ENCODE data around the gene CHN1.

CHN1 gene, protein sequence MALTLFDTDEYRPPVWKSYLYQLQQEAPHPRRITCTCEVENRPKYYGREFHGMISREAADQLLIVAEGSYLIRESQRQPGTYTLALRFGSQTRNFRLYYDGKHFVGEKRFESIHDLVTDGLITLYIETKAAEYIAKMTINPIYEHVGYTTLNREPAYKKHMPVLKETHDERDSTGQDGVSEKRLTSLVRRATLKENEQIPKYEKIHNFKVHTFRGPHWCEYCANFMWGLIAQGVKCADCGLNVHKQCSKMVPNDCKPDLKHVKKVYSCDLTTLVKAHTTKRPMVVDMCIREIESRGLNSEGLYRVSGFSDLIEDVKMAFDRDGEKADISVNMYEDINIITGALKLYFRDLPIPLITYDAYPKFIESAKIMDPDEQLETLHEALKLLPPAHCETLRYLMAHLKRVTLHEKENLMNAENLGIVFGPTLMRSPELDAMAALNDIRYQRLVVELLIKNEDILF

DNA sequence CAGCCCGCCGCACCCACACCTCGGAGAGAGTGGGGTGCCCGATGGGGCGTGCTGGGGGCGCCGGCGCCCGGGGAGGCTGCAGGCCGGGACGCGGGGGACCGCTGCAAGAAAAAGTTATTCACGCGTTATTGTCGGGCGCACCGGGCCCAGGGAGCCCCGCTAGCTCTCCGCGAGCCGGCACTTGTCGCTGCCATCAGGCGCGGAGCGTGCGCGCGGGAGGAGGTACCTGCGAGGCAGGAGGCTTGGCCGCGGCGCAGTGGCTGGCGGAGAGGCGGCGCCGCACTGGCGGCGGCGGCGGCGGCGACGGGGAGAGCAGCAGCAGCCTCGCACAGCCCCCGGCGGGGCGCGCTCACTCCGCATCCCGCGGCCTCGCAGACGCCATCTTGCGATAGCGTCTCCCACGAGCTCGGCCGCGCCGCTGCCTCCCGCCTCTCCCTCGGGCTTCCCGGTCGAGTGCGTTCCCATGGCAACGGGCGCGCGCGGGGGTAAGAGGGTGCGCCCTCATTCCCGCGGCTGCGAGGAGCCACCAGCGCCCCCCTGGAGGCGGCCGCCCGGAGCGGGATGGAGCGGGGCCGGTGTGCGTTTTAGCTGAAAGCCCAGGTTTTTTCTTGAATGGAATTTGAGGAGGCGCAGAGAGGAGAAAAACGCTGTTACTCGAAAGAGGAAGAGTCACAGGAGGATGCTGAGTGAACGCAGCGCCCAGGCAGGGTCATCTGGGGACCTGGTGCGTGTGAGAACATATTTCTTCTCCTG, at the start of gene CHN1:
Gene CHN1 (minus strand): TSS at position 402 of the 753 bp plus-strand sequence. CDS start 469 bp downstream, outside the sequence.
- DNase-seq: peak; percentile 81

DNA sequence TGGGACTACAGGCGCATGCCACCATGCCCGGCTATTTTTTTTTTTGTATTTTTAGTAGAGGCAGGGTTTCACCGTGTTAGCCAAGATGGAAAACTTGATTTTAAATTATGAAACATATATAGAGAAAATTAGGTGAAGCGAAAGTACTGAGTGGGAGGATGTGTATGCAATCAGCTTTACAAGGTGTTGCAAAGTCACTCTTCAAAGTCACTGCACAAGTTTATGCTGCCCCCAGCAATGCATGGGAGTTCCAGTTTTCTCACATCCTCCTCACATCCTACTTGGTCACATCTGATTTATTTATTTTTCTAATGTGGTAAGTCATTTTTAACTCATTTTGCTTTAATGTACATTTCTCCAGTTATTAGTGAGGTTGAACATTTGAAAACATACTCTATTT, 49.2 kb upstream of the CHN1 start:
- no peak for DNase-seq

DNA sequence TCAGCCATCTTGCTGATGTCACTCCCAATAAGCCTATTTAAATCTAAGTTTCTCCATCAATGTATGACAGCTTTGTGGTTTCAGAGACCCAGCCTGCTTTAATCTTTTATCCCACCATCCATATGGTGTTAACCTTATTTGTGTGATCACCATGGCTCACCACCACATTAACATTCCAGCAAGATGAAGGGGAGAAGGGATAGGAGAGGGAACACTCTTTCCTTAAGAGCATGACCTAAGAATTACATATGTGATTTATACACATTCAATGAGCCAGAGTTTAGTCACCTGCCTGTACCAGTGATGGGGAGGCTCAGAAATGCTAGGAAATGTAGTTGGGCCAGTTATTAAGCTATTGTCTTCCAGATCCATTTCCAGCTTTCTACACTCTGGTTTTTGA, 44.5 kb upstream of the CHN1 start:
- no peak for DNase-seq

DNA sequence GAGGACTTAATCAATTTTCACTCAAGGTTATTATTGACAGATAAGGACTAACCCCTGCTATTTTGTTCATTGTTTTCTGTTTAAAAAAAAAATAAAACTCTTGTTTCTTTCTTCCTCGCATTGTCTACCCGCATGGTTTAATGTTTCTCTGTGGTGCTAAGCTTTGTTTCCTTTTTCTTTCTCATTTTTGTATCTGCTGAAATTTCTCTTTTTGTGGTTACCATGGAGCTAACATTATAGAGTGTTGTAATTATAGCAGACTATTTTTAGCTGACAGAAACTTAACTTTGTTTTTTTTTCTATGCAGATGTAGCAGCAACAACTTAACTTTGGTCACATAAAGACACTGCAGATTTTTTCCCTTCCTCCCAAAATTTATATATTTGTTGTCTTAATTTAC, 43.1 kb upstream of the CHN1 start:
- DNase-seq: no peak

DNA sequence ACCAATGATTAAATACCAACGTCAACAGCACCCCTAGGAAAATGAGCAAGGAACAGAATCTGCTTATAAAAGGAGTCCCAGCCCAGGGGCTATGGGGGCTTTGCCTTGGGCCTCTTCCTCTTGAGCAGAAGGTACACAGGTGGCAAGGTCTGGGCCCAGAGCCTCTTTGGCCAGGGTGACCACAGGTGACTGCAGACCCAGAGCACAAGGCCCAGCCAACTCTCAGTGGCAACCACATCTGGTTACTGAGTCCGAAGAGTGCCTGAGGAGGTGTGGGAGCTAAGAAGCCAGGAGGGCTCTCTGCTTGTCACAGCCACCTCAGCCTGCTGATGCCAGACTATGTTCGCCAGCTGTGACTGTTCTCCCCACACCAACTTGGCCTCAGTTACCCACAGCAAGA, 34.3 kb upstream of the CHN1 start:
- DNase-seq: no peak

DNA sequence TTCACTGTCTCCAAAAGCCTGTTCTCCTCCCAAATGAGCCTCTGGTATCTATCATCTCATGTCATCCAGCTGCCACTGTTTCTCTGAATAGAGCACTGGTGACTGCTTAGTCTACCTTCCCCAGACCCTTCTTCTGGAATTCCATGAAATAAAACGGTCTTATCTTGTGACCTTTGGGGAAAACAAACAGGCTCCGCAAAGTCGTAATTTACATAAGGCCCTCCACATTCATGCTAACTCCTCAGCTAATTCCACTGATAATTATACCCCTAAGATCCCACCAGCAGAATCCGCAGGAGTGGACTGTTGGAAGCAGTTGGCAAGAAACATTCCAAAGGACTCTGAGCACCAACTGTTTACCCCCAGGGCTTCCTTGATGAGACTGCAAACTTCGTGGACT, 33.9 kb upstream of the CHN1 start:
- DNase-seq: no peak

DNA sequence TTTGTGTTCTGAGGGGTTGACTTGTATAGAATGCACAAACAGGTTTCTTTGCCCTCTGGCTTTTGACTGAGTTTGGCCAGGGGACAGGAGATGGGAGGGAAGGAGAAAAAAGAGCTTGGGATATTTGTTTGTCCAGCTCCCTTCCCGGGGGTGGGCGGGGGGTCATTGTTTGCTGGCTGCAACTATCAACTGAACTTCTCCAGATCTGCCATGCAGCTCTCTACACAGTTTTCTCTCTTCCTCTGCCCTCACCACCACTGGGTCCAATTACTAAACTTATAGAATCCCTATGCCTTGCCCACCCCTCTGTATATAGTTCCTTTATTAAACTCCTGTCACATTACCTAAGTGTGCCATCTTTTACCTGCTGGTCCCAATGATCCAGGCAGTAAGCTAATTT, 32.8 kb upstream of the CHN1 start:
- no peak for DNase-seq

DNA sequence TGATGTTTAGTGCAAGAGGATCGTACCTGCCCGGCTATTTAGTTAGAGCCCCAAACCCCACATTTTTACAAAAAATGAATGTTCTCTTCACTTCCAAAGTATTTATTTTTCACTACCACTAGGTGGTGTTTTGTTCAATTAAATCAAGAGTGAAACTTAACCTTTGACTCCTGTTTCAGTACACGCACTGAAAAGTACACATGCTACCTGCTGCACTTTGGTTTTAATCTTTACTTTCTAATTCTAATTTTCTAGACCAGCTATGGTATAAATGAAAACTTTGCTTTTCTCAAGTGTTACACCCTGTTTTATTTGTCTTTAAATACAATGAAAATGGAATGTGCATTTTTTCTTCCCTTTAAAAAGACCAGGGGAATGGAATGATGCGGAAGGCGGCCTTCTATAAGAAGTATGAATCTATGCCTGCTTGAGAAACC, 31.4 kb upstream of the CHN1 start:
- peak; percentile 10 for DNase-seq

DNA sequence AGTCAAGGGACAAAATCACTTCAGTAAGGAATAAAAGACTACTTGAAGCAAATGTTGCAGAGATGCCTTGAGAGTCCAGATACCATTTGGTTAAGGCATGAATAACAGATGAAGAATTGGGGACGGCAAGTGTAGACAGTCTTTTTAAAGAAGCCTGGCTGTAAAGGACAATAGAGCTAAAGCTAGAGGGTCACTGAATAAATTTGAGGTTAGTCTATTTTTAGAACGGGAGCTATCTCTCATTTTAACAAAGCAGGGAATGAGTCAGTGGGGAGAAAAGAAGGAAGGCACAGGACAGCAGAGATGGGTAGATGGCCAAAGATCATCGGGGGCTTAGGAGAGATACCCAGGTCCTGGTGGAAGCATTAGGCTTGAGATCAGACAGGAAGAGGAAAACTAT, 30.6 kb upstream of the CHN1 start:
- no peak for DNase-seq

DNA sequence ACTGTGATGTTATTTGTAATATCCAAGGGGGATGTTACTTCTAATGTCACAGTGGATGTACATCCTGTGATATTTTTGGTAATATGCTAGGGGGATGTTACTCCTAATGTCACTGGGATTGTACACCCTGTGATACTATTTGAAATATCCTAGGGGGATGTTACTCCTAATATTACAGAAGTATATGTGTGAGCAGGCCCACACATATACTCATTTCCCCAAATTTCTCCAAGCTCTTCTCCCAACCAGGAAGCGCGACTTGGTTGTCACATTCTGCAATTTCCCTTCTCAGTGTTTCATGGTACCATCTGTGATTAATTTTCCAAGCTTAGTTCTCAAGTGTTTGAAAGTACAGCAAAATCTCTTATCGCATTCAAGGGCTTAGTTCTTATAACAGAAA, 29.5 kb upstream of the CHN1 start:
- no peak for DNase-seq

DNA sequence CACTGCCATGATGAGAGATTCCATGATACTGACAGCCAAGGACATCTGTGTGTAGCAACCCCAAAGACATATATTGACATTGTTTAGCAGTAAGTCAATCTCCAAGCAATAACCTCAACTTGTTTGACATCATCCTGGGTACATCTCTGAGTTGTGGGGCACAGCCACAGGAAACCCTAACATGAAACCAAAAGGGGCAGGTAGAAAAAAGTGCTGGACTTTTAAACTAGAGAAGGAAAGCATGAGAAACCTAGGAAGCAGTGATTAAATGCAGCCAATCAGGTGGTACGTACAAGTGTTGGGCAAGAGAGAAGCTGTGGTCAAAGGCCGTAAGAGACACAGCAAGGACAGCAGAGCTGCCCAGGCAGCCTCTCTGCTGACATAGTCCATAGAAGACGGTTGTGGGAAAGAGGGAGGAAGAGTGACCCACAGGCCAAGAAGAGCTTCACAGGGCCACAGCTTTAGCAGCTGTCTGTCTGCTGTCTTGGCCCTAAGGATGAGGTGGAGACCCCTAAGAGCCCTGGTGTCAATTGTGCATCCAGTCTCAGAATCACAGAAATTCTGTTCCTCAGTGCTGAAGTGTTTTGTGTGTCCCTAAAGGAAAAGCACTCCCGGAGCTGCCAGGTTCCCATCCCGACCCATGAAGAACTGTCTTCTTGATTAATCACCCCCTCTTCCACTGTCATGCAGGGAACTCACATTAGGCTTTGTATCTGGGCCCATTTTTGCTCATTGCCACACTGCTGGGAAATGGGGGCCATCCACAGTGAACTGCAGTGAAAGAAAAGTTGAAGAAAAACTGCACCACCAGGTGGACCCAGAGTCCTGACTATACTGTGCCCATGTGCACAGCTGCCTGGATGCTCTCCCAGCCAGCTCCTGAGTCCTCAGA, 25.4 kb upstream of the CHN1 start:
- no peak for DNase-seq

DNA sequence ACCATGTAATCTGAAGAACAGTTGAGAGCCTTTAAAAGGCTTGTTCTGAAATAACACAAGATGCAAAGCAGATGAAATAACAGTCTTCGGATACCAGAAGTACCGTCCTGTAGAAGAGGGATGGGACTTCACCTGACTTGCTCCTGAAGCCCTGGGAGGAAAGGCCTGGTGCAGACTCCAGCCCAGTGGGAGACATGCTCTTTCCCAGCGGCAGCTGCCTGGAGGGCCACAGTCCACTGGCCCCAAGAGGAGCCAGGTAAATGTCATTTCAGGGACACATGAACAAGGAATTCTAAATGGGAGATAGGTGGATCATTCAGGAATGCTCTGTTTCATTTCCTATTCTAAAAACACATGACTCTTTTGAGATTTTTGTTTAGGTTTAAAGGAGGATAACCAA, 22.6 kb upstream of the CHN1 start:
- DNase-seq: no peak

DNA sequence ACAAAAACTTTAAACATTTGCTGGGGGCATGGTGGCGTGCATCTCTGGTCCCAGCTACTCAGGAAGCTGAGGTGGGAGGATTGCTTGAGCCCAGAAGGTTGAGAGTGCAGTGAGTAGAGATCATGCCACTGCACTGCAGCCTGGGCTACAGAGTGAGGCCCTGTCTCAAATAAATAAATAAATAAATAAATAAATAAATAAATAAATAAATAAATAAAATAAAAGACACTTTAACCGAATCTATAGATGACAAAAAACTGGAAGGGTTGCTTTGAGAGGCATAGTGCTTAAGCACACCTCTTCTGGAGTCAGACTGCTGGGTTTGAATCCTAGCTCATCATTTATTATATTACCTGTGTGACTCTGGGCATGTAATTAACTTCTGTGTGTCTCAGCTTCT, 21.2 kb upstream of the CHN1 start:
- DNase-seq: no peak

DNA sequence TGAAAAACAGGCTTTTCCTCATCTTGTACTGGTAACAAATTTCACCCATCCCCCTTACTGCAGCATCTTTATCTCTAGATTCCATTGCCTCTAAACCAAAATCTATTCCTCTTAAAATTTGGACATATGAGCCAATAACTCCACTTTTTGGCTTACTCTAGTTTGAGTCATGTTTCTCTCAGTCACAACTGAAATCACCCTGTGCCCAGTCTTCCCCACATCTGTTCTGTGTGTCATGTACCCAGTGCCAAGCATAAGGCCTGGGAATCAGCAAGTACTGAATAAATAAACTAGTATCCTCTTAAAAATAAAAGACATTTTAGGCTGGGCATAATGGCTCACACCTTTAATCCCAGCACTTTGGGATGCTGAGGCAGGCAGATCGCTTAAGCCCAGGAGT, 20.8 kb upstream of the CHN1 start:
- DNase-seq: no peak

DNA sequence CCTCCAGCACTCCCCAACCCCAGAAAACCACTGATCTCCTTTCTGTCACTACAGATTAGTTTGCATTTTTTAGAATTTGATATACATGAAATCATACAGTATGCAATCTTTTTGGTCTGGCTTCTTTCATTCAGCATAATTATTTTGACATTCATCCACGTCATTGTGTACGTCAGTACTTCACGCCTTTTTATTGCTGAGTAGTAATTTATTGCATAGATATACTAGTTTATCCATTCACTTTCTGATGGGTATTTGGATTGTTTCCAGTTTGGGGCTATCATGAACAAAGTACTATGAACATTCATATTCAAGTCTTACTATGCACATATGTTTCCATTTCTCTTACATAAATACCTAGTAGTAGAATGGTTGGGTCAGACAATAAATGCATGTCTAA, 20.1 kb upstream of the CHN1 start:
- no peak for DNase-seq

DNA sequence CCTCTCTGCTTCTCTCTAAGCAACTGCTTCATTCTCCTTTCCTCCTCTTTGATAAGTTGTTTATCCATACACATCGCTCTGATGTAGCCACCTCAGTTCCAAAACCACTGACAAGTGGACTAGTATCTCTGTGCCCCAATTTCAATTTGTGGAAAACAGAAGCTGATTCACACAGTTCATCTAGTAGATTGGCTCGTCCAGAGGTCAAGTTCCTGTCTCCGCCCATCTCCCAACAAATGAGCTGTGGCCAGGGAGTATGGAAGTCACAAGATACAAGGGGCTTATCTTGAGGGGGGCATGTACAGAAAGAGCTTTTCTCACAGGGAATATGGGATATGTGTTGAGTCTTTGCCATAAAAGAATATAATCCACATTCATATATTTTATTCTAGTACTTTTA, 17.7 kb upstream of the CHN1 start:
- no peak for DNase-seq

DNA sequence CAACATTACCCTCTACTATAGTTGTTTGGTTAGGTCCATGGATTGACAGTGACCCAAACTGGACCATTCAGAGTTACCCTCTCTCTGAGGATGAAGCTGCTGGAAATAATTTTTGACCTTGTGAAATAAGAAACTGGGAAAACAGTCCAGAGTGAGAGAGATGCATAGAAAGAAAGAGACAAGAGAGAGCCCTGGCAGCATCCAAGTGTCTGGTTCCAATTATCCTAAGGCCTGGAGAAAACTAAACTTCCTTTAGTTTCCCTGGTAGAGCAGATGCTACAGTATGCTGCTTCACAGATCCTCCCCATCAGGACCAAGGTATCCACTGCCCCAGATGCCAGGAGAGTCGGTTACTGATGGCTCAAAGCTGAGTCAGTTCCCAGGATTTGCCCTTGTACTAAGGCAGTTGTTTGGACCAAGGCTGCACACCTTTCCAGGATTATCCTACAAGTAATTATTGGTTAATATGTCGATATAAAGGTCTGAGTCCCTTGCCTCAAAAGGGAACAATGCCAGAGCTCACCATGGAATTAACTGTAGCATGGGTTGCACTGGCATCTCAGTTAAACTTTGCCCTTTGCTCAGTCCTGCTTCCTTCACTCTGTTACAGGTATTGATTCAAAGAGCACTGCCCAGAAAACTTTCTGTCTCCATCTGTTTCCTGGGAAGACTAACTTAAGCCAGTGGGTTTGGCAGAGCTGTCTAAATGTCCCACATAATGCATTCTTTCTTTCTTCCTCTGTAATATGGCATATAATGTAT, 14.6 kb upstream of the CHN1 start:
- no peak for DNase-seq

DNA sequence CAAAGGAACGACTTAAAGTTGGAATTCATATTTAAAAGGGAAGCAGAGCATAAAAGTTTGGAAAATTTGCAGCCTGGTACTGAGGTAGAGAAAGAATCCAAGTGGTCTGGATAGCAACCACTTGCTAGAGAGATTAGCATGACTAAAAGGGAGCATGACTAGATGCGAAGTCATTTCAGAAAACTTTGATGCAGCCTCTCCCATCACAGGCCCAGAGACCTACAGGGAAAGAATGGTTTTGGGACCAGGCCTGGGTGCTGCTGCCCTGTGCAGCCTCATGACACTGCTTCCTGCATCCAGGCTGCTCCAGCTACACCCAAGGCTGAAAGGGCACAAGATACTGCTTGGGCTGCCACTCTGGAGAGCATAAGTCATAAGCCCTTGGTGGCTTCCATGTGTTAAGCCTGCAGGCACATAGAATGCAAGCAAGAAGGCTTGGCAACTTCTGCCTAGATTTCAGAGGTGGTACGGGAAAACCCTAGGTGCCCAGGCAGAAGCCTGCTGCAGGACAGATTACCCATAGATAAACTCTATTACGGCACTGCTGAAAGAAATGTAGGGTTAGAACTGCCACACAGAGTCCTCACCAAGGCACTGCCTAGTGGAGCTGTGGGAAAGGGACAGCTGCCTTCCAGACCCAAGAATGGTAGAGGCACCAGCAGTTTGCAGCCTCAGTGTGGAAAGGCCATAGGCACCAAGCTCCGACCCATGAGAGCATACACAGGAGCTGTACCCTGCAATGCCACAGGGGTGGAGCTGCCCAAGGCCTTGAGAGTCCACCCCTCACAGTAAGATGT, 12.6 kb upstream of the CHN1 start:
- no peak for DNase-seq

DNA sequence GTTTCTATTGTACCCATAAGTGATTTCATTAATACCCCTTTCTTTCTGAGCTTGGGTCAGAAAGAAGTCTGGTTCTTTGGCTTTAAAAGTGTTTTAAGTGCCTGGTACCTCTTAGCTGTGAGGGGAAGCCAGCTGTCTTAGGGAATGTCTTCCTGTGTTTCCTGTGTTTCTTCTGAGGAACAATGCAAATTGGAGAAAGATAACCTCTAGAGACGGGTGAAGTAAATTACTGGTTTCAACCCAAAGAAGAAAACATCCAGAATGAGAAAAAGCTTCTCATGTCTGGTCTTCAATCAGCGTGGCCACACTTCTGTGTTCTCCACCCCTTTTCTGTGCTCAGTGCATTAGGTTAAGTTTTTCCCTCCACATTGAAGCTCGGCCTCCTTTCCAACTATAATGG, 10.2 kb upstream of the CHN1 start:
- no peak for DNase-seq

DNA sequence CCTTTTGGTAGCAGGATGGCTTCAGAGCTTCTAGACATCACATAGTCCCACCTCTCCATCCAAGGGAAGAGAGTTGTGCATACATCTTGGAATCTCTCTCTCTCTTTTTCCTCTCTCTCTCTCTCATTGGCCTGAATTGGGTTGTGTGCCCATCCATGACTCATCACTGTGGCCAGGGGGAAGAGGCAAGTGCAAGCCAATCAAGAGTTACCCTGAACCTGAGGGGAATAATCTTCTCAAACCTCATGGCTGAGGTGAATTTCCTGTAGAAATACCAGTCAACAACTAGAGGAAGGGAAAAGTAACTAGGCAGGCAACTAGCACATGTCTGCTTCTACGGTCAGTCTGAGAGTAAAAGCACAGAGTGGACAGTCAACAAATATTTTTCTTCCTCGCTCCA, 7.3 kb upstream of the CHN1 start:
- no peak for DNase-seq

DNA sequence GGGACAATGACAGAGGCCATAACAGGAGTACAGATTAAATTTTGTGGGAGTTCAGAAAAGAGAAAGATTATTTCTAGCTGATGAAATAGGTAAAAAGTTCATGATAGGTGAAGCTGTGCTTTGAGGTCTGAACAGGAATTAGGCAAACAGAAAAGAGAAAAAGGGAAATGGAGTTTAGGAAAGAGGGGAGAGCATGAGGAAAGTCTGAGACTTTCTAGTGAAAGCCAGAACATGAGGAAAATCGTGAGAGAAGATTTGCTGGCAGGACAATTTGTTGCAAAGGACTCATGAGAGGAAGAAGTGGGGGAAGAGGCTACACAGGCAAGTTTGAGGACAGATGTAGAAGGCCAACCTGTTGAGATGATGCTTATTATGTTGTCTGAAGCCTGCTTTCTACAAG, 6.3 kb upstream of the CHN1 start:
- DNase-seq: no peak

DNA sequence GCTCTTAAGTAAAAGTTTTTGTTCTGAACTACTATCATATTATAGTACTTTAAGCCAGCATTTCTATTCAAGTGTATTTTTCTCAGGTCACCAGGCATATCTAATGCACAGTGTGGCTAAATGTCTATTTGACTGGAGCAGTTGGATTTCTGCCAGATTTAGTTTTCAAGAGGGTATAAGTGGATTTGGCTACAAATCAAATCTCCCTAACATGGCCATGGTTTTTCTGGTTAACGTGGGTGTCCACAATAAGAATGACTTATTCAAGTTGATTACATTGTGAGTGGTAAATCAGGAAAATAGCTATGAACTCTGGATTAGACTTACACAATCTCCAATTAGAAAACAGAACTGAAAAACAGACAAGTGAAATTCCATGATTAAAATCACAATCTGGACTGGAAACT, 5.7 kb upstream of the CHN1 start:
- DNase-seq: peak; percentile 75

All from NCI-H2029 (cell line).